Measurements from ENCODE around the gene RASA4B.
"Not testable (repeated sequence)": the region's sequence is repeated elsewhere in the genome, so short reads cannot be mapped to it uniquely, and the experiment has no call there.

RASA4B gene

DNA sequence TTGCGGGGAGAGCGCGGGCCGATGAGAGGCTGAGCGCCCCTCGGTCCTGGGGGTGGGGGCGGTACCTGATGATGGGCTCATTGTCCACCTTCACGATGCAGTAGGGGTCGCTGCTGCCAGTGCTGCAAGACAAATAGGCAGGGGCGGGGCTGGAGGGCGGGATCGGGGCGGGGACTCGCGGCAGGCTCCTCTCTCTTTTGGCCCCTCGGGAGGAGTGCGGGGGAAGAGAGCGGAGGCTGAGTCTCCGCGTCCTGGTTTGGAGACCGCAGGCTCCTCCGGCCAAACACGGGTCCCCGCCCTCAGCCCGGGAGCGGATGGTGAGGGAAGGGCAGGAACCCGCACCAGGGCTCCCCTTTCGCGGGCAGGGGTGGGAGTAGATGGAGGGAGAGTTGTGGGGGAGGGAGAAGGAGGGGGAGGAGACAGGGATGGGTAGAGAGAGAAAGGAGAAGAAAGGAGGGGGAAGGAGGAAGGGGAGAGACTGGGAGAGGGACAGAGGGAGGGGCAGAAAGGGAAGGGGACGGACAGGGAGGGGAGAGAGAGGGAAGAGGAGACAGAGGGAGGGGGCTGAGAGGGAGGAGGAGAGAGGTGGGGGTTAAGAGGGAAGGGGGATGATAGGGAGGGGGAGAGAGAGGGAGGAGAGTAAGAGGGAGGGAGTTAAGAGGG, 5.6 kb downstream of the RASA4B start:
- not testable (repeated sequence) for DNase-seq (ENCODE audit: low read depth)

DNA sequence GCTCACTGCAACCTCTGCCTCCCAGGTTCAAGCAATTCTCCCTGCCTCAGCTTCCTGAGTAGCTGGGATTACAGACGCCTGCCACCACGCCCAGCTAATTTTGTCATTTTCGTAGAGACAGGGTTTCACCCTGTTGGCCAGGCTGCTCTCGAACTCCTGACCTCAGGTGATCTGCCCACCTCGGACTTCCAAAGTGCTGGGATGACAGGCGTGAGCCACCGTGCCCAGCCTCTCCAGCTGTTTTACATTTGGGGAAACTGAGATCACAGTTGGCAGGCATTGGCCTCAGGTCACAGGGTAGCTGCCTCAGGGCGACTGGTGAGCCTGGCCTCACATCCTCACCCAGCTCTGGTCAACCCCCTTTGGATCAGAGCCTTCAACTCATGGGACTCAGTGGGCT, 7.0 kb downstream of the RASA4B start:
- DNase-seq (ENCODE audit: low read depth) = not testable (repeated sequence)

DNA sequence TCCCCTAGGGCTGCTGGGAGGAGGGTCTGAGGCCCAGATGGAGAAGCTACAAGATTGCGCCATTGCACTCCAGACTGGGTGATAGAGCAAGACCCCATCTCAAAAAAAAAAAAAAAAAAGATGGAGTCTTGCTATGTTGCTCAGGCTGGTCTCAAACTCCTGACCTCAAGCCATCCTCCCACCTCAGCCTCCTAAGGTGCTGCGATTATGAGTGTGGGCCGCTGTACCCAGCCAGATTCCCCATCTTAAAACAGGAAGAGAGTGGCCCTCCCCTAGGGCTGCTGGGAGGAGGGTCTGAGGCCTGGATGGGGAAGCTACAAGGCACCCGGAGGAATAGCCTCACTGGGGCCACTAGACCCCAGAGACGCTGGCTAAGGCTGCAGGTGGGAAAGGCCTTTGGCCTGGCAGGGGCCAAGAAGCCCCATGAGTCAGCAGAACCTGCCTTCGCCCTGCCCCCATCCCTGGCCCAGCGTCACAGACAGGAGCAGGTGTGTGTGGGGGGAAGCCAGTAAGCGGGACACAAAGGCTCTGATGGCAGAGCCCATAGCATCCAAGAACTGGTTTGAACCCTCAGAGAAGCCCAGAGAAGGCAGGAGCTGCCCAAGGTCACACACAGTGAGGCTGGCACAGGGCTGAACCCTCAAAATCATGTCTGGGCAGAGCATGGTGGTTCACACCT, 10.0 kb downstream of the RASA4B start:
- DNase-seq (ENCODE audit: low read depth) = not testable (repeated sequence)

DNA sequence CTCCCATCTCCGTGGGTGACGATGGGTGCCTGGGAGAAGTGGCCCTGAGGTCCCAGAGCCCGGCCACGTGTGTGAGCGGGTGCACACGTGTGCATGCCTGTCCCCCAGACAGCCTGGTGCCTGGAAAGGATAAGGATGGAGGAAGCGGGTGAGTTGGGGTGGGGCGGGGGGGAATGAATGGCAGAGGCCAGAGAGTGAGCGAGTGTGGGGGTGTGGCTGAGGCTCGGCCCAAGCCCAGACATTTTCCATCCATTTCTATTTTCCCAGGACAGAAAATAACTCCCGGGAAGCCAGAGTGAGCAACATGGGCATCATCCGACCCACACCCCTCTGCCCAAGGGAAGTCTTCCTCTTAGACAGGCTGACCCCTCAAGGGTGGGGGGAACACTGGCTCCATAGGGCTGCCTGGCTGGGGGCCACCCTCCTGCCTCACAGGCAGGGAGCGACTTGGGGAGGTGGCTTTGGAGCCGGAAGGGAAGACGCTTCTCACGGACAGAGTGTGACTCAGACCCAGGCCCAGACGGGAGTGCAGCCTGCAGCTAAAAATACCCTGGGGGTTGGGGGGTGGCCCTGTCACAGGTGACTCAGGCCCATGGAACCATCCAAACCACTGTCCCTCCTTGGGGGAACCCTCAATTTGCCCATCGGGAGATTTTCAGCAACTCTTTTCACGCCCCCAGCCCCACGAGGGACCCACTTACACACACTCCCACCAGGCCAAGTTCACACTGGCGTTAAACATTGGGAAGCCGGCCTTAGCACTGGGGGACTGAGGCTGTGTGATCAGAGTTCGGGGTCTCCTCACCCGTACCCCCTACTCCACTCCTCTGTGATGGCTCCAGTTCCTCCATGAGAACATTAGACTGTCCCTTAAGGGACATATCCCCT, 12.0 kb downstream of the RASA4B start:
- DNase-seq (ENCODE audit: low read depth) = not testable (repeated sequence)

DNA sequence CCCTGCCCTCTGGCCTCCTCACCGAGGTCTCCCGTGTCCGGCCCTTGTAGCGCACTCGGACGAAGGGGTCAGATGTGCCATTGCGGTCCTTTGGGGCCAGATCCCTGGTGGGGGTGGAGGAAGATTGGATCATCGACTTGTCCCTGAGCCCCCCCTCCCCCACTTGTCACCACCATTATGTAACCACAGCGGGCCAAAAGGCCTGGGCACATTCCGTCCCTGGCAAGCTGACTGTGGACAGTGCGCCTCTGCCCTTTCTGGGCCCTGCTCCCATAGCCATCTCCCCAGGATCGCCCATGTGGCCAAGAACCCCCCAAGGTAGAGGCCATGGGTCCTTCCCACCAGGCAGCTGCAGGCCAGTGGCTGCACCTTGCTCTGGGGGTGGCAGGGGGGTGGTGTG, 14.4 kb downstream of the RASA4B start:
- not testable (repeated sequence) for DNase-seq (ENCODE audit: low read depth)

DNA sequence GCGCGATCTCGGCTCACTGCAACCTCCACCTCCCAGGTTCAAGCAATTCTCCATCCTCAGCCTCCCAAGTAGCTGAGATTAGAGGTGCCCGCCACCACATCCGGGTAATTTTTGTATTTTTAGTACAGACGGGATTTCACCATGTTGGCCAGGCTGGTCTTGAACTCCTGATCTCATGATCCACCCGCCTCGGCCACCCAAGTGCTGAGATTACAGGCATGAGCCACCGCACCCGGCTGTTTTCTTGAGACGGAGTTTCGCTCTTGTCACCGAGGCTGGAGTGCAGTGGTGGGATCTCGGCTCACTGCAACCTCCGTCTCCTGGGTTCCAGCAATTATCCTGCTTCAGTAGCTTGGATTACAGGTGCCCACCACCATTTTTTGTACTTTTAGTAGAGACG, 19.3 kb downstream of the RASA4B start:
- DNase-seq (ENCODE audit: low read depth) = not testable (repeated sequence)

DNA sequence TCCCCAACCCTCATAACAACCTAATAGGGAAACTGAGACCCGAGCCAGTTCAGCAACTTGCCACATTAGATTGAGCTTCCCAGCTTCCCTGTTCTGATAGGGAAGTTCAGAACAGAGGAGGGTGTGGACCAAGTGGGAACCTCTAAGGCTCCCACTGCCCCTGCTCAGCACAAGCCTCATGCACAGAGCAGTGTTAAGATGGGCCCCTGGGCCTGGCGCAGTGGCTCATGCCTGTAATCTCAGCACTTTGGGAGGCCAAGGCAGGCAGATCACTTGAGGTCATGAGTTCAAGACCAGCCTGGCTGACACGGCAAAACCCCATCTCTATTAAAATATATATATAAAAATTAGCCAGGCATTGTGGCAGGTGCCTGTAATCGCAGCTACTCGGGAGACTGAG, 20.3 kb downstream of the RASA4B start:
- DNase-seq (ENCODE audit: low read depth) = not testable (repeated sequence)

DNA sequence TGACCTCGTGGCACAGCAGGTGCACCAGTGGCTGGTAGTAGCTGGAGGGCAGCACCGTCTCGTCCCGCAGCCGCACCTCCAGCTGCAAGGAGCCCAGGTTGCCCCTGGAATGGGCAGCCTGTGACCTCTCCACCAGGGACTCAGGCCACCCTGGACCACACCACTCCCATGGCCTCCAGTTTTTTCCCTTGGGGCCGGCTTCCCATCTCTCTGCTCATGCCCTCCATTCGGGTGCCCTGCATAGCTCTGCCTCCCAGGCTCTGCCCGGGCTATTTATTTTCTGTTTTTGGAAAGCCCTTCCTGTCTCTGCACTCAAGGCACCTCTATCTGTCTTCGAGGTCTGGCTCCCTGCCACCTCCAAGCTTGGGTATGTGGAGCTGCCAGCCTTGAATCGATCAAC, 20.7 kb downstream of the RASA4B start:
- DNase-seq (ENCODE audit: low read depth) = not testable (repeated sequence)

DNA sequence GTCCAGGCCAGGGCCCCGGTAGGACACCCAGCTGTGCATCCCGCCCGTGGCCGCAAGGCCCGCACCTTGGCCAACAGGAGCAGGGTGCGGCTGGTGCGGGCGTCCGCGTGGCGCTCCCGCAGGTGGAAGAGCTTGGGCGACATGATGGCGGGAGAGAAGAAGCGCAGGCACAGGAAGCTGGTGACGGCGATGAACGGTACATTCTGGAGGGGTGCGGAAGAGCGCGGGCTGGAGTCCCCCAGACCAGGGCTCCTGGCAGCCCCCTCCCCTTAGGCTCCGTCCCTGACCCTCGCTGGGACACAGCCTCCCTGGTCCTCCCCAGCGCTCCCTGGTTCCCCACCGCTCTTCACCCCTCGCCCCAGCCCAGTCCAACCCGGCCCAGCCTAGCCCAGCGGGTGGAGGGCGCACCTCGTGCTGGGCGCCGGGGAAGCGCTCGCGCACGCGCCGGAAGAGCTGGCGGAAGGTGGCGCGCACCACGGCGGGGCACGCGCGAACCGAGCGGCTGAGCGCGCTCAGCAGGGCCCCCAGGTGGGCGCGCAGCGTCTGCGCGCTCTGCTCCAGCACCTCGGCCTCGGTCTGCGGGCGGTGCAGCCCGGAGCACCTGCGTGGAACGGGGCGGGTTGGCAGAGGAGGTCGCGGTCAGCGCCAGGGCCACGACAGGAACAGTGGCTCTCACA, 23.0 kb downstream of the RASA4B start:
- not testable (repeated sequence) for DNase-seq (ENCODE audit: low read depth)

DNA sequence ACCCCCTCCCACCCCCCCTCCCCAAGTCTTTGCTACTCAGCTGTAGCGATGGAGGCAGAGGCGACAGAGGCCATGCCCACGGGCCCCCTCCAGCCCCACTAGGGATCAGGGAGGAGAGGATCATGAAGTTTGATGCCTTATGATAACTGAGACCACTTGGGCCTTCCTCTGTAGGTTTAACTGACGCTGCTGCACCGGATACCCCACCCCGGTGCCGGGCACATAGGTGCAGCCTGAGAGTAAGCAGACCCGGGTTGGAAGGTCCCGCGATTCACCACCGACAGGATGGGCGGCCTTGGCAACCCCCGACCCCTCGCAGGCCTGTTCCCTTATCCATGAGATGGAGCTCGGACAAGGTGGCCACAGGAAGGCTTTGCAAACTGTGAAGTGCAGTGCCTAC, 23.6 kb downstream of the RASA4B start:
- not testable (repeated sequence) for DNase-seq (ENCODE audit: low read depth)

DNA sequence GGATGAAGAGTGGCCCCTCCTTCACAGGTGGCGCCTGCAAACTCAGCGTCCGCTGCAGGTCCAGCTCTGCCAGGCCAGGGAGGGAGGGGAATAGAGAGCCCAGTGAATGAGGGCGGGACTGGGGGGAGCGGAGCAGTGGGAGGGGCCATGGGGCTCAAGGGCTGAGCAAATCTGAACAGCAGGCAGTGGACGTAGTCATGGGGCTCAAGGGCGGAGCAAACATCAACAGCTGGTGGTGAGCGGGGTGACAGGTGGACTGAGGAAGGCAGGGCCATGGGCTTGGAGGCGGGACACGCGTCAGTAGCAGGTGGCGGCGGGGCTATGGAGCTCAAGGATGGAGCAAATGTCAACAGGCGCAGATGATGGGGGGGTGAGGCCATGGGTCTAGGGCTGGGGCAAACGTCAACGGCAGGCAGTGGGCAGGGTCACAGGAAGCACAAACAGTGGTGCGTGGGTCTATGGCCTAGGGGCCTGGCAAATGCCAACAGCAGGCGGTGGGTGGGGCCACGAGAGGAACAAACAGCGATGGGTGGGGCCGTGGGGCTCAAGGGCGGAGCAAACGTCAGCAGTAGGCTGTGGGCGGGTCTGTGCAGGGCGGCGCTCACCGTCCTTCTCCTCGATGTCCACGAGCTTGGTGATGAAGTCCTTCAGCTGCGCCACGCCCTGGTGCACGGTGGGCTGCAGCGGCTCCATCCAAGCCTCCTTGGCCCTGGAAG, 24.2 kb downstream of the RASA4B start:
- not testable (repeated sequence) for DNase-seq (ENCODE audit: low read depth)

DNA sequence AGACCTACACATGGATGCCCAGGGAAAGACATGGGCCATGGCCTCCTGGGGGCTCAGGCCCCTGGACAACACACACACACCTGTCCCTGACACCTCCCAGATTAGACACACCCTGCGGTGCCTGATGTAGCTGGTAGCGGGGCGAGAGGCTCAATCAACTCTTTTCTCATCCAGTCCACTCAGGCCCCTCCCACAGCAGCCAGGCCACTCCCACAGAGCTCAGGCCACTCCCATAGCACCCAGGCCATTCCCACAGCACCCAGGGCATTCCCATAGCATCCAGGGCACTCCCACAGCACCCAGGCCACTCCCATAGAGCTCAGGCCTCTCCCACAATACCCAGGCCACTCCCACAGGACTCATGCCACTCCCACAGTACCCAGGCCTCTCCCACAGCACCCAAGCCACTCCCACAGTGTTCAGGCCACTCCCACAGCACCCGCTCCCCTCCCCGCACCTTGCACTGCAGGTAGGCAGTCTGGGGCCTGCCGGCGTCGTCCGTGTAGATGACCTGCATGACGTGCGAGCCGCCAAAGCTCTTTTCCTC, 27.0 kb downstream of the RASA4B start:
- DNase-seq (ENCODE audit: low read depth) = not testable (repeated sequence)

DNA sequence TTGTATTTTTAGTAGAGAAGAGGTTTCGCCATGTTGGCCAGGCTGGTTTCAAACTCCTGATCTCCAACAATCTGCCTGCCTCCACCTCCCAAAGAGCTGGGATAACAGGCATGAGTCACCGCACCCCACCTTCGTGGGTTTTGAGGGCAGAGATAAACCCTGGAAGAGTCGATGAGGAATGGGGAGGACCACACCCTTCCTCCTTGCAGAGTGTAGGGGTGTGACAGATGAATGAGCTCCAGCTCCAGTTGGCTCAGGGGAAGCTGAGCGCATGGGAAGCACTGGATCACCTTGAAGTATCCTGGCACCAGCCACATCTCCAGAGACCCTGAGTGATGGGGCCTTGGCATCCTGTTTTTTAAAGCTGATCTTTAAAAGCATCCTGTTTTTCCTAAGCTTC, 33.3 kb downstream of the RASA4B start:
- not testable (repeated sequence) for DNase-seq (ENCODE audit: low read depth)

DNA sequence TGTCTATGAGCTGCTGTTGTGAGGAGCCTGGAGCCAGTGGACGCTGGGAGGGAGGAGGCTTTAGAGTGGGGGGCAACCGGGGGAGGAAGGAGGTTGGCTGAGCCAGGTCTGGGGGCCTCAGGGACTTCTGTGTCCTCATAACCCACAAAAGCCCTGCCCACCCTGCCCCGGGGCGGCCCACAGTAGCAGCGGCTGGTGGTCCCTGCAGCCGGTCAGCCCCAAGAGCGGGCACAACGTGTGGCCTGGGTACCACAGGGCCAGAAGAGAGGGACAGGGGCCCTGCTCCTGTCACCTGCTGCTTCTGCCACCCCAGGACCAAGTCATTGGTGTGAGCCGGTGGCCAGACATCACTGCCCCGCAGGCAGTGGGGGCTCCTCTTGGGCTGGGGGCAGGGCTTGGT, 35.6 kb downstream of the RASA4B start:
- not testable (repeated sequence) for DNase-seq (ENCODE audit: low read depth)

DNA sequence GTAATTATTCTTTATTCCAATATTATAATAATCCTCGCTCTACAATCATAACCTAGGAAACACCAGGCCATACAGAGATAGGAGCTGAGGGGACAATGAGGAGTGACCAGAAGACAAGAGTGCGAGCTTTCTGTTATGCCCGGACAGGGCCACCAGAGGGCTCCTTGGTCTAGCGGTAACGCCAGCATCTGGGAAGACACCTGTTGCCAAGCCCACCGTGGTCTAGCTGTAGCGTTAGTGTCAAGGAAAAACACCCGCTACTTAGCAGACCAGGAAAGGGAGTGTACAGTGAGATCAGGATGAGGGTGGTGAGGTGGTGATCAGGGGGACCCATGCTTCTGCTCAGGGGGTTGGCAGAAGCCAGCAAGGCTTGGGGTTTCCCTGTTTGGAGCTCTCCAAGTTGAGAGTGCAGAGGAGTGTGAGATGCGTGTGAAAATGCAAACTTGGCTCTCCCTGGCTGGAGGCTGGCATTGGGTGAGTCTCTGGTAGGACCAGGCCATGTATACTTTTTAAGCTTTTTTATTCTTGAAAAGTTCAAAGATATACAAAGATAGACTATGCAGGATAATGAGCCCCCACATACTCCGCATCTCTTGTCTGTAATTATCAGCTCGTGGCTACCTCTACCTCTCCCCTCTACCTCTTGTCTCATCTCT, 37.5 kb downstream of the RASA4B start:
- DNase-seq (ENCODE audit: low read depth) = not testable (repeated sequence)

DNA sequence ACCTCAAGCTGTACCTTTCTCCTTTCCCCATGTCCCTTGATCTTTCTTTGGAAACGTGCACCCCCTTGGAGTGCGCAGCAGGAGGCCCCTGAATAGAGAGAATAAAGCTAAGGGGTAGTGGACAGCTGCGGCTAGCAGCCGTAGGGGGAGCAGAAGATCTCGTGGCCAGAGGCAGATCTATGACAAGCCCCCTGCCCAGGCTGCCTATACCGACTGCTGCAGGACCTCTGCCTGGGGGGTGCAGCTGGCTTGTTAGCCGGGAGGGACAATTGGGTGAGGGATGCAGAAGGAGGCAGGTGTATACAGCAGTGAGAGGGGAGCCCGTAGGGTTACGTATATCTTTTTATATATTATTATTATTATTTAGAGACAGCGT, 38.4 kb downstream of the RASA4B start:
- DNase-seq (ENCODE audit: low read depth) = not testable (repeated sequence)

DNA sequence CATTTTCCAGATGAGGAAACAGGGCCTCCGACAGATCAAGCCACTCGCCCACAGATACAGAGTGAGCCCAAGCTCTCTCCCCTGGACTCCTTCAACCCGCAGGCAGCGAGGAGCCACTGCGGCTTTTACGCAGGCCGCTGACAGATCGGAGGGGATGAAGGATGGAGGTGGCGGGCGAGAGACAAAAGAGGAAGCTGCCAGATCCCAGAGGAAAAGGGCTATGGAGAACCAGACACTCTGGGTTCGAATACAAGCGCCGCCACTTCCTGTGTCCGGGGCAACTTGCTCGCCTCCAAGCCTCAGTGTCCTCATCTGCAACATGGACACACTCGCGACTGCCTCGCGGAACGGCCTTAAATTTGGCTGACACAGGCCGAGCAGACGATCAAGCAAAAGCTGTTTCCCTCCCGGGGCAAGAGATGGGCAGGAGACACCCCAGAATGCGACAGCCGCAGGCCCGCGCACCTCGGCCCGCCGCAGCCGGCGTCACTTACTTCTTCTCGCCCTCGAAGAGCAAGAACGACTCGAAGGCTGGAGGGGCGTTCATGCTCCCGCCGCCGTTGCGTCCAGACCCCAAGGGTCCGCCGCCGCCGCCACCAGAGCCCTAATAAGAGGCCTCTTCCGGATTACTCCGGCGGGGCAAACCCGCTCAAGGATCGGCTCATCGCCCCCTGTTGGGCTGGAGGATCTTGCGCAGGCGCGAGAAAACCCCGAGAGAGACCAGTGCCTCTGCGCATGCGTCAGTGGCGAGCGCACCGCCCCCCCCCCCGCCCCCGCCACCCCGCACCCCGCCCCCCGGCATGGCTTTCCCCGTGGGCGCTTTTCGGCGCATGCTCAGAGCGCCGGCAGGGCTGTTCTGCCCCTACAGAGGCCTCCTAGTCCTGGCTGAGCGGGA, 39.0 kb downstream of the RASA4B start, which contains the start of gene POLR2J:
POLR2J (minus strand) TSS at position 609 of the 895 bp plus-strand sequence; CDS start at position 547, 62 bp downstream.
- DNase-seq (ENCODE audit: low read depth) = peak; percentile 98

DNA sequence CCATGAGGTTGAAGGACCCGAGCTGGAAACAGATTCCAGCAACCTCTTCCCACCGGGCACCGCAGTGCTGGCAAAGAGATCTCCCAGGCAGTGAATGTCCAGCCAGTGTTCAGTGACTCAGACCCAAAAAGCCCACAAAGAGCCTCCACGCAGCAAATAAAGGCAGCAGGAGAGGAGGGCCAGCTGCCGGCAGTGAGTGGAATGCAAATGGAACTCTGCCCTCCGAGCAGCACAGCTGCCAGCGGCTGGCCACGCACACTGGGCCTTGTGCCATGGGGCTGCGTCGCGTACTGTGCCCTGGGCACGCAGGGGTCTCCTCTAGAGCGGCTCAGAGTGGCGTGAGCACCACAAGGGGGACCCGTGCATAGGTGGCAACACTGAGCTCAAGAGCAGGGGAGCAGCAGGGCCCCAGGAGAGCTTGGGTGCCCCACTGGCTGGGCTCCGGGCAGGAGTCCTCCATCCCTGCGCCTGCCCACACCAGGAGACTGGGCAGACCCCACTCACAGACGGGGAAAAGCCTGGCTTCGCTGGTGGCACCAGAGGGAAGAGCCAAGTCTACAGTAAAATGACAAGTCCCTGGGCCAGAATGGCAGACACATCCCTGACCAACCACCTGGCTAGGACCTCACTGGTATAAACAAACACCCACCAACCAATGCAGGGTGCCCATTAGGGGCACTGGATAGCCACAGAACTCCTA, 42.7 kb downstream of the RASA4B start:
- not testable (repeated sequence) for DNase-seq (ENCODE audit: low read depth)

DNA sequence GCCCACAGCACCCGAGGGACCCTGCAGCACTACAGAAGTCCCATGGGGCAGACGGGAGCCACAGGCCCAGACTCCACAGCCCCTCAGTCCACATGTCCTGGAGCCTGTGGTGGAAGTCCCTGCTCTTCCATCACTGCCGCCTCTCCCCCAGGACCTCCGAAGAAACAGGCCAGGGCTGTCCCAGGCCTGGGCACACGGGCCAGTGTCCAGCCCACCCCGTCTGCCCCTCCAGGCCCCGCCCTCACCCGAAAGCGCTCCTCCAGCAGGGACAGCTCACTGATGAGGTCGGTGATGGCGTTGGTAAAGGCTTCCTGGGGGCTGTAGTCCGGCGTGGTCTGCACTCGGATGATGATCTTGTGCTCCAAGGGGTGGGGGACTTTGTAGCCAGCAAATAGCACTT, 43.5 kb downstream of the RASA4B start:
- DNase-seq (ENCODE audit: low read depth) = not testable (repeated sequence)
